DMS 273 (cell line): ENCODE data around the gene IGSF21.
"Not testable (repeated sequence)": the region's sequence is repeated elsewhere in the genome, so short reads cannot be mapped to it uniquely, and the experiment has no call there.

ENCODE experiments used
- DNase-seq: peaks from one replicate; lab custom pipeline; 2025; ENCODE audit not compliant: unreplicated experiment; lab: John Stamatoyannopoulos, UW

The IGSF21 gene

DNA sequence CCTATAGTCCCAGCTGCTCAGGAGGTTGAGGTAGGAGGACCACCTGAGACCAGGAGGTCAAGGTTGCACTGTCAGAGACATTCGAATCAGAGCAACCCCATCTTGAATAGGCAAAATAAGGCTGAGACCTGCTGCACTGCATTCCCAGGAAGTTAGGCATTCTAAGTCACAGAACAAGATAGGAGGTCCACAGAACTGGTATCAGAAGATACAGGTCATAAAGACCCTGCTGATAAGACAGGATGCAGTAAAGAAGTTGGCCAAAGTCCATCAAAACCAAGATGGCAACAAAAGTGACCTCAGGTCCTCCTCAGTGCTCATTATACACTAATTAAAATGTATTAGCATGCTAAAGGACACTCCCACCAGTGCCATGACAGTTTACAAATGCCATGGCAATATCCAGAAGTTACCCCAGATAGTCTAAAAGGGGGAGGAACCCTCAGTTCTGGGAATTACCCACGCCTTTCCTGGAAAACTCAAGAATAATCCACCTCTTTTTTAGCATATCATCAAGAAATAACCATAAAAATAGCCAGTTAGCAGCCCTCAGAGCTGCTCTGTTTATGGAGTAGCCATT, 307.9 kb downstream of the IGSF21 start:
- DNase-seq: no peak

DNA sequence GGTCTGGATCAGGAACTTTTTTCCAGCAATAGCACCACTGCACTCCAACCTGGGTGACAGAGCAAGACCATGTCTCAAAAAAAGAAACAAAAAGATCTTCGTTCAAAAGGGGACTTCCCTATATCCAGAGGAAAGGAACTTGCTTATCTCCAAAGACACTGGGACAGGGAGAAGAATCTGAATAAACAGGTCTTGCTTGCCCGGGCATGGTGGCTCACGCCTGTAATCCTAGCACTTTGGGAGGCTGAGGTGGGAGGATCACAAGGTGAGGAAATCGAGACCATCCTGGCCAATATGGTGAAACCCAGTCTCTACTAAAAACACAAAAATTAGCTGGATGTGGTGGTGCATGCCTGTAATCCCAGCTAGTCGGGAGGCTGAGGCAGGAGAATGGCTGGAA, 308.5 kb downstream of the IGSF21 start:
- DNase-seq: not testable (repeated sequence)

DNA sequence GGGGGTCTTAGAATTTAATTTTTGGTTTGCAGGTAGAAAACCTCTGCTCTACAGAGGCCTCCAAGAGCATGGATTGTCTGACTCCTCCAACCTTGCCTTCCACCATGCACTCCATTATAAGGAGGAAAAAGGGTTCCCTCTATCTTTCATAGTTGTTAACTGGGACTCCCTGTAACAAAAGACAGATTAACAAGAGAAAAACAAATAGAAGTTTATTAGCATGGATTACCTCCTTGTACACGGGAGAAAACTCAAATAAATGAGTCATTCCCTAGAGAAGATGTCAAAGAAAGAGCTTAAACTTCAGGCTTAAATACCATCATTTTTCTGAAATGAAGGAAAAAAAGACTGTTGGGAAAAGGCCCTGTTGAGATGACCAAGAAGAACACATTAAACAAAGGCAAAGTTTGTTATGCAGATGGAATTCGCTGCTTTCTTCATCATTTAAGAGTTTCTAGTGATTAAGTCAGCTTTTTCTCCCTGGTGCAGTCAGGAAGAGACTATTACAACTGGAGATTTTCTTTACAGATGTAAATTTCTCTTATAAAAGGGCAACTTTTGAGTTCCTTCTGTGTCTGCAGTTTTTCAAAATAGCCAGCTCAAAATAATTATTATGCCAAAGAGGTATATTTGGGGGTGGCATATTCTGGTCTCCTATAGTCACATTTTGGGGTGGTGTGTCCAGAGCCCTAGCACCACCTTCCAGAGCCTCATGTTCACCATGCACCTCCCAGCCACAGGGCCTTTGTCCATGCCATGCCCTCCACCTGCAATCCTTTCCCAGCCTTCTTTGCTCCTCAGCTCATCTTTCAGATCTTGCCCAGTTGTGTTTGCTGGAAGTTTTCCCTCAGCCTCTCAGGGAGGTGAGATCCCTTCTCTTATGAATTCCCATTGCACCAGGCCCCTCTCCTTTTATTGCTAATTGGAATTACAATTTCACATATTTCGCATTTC, 310.0 kb downstream of the IGSF21 start:
- no peak for DNase-seq

DNA sequence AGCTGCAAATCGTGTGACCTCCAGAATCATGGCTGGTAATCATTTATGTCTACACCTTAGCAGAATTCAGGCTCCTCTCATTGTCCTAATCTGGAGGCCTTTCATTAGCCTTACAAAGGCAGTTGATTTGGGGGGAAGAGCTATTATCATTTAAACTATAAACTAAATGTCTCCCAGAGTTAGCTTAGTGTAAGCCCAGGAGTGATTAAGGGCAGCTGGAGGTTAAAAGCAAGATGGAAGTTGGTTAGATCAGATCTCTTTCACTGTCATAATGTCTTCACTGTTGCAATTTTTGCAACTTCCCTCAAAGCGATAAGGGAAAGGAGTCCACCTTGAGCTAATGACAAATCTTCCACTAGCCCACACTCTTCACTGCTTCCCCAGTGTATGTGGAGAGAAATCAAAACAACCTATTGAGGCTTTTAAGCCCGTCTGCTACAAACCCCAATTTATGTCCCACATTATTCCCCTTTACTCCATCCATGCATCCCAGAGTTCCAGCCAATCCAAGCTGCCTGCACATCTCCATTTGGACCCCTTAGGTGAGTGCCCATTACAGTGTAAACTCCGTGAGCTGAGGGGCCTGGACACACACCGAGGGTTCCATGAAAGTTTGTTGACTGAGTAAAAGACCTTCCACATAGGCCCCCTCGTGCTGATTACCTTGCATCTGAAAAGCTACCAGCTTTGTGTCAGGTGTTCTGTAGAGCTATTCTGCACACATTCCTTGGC, 311.7 kb downstream of the IGSF21 start:
- no peak for DNase-seq

DNA sequence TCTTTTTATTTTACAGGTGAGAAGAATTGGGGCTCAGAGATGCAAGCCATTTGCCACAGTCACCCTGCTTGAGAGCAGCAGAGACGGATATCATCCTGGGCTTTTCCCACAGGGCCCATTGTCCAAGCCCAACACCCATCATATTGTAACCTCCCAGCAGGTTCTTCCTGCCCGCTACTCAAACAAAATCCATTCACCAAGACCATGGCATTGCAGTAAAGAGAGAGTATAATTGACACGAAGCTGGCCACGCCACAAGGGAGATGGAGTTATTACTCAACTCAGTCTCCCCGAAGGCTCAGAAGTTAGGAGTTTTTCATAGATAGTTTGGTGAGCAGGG, 312.2 kb downstream of the IGSF21 start:
- DNase-seq: no peak

DNA sequence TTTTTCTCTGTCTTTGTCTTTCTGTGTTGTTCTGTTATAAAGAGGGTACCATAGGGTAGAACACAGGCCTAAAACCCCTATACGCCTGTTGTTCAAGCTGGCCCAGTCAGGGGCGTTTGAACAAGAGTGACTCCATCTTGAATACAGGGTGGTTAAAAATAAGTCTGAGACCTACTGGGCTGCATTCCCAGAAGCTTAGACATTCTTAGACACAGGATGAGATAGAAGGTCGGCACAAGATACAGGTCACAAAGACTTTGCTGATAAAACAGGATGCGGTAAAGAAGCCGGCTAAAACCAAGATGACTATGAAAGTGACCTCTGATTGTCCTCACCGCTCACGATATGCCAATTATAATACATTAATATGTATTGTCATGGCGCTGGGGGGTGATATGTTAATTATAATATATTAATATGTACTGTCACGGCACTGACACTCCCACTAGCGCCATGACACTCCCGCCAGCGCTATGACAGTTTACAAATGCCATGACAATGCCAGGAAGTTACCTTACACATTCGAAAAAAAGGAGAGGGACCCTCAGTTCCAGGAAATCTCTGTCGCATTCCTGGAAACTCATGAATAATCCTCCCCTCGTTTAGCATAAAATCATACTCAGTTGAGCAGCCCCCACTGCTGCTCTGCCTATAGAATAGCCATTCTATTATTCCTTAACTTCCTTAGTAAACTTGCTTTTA, 314.6 kb downstream of the IGSF21 start:
- DNase-seq: no peak

DNA sequence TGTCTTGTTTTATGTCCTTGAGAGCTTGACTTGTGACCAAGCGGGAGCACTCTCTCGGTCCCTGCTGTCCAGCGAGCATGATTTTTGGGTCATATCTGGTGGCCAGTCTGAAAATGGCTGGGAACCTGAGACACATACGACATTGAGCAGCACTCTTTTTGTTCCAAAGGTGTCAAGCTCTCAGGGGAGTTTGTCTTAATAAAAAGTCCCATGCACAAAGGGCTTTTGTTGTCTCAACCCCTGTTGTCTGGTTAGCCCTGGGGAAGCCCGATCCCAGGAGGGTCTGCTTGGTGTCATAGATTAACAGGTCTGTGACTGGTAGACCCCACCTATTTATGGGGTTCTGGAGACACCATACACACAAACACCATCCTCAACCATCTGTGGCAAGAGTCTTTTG, 315.4 kb downstream of the IGSF21 start:
- DNase-seq: no peak

DNA sequence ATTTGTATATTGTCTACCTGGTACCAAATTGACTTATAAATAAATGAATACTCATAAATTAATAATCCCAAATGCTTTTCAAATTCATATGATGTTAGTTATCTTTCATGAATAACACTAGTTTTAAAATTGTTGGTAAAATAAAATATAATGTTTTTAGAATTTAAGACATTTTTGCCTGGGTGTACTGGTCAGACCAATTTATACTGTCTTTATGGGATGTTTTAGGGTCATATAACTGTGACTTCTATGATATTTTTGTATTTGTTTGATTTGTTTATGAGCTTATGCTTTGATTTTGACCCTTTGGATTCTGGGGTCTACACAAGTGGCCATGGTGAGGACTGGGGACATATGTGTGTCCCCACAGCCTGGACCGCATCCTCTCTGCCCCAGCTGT, 319.0 kb downstream of the IGSF21 start:
- DNase-seq: no peak
